H1 (cell line): Measurements from ENCODE around the gene MPC1.

Experiments used
- ATF2 ChIP-seq: IDR thresholded peaks from 2 replicates; pipeline ENCODE4 v1.6.1; 2012; ENCODE audit warnings: low read length, inconsistent platforms
- CREB1 ChIP-seq: IDR thresholded peaks from 2 replicates; pipeline ENCODE4 v1.6.1; 2012; ENCODE audit warnings: inconsistent platforms
- EP300 ChIP-seq, 2 experiments: IDR thresholded peaks; 1 replicate in 1 of 2; 2 replicates in 1 of 2; pipeline ENCODE4 v1.6.1; 2011 to 2012; ENCODE audit warnings: low read depth in 2 of 2, low read length in 2 of 2, mild to moderate bottlenecking in 2 of 2, borderline replicate concordance in 1 of 2, inconsistent platforms in 1 of 2, moderate library complexity in 1 of 2
- EZH2 ChIP-seq: fragments of 200-600 bp; sonication (generic); IDR thresholded peaks from 2 replicates; pipeline ENCODE4 v1.7.1; 2012; ENCODE audit warnings: low read depth, mild to moderate bottlenecking, moderate library complexity, low read length, inconsistent platforms; ENCODE audit not compliant: severe bottlenecking
- GTF2F1 ChIP-seq: IDR thresholded peaks from 2 replicates; pipeline ENCODE4 v1.6.1; 2012; ENCODE audit warnings: low read depth, low read length, improper control_type of control experiment, borderline replicate concordance
- HDAC2 ChIP-seq, 2 experiments: fragments of 300-600 bp in 1 of 2; sonication (generic) in 1 of 2; IDR thresholded peaks; 2 replicates each; pipeline ENCODE4 v1.6.1; 2011 to 2012; ENCODE audit warnings: low read depth in 2 of 2, low read length in 2 of 2, mild to moderate bottlenecking in 2 of 2, moderate library complexity in 2 of 2, borderline replicate concordance in 1 of 2, inconsistent platforms in 1 of 2
- JUND ChIP-seq: IDR thresholded peaks from 2 replicates; pipeline ENCODE4 v1.6.1; 2011; ENCODE audit warnings: mild to moderate bottlenecking, improper control_type of control experiment, low read length
- POLR2A ChIP-seq, 2 experiments: IDR thresholded peaks; 1 replicate in 1 of 2; 2 replicates in 1 of 2; pipeline ENCODE4 v1.6.1; 2011; ENCODE audit warnings: low read depth in 2 of 2, low read length in 2 of 2, mild to moderate bottlenecking in 2 of 2; ENCODE audit errors: control extremely low read depth in 1 of 2
- POLR2AphosphoS5 ChIP-seq: IDR thresholded peaks from 2 replicates; pipeline ENCODE4 v1.6.1; 2011; ENCODE audit warnings: low read depth, low read length
- SAP30 ChIP-seq: fragments of 300-600 bp; sonication (generic); IDR thresholded peaks from 2 replicates; pipeline ENCODE4 v1.7.1; 2012; ENCODE audit warnings: low read length, moderate library complexity, mild to moderate bottlenecking, inconsistent platforms; ENCODE audit not compliant: insufficient read depth, insufficient replicate concordance
- TEAD4 ChIP-seq: IDR thresholded peaks from 2 replicates; pipeline ENCODE4 v1.6.1; 2012; ENCODE audit warnings: low read depth, low read length, inconsistent platforms, mixed read lengths
- TF ChIP-seq, protein P1 (sequence below), 3 experiments: IDR thresholded peaks; 1 replicate in 2 of 3; 2 replicates in 1 of 3; pipeline versions ENCODE4 v1.5.1 to v1.6.1; 2011; ENCODE audit warnings: low read length in 3 of 3, mild to moderate bottlenecking in 3 of 3, inconsistent platforms in 2 of 3, low read depth in 1 of 3, moderate library complexity in 1 of 3; ENCODE audit not compliant: insufficient read depth in 1 of 3; ENCODE audit errors: control extremely low read depth in 1 of 3

GRCh38 chr6:166355552-166355951, 27.2 kb downstream of the MPC1 start:
- TF ChIP-seq, protein P1, sequence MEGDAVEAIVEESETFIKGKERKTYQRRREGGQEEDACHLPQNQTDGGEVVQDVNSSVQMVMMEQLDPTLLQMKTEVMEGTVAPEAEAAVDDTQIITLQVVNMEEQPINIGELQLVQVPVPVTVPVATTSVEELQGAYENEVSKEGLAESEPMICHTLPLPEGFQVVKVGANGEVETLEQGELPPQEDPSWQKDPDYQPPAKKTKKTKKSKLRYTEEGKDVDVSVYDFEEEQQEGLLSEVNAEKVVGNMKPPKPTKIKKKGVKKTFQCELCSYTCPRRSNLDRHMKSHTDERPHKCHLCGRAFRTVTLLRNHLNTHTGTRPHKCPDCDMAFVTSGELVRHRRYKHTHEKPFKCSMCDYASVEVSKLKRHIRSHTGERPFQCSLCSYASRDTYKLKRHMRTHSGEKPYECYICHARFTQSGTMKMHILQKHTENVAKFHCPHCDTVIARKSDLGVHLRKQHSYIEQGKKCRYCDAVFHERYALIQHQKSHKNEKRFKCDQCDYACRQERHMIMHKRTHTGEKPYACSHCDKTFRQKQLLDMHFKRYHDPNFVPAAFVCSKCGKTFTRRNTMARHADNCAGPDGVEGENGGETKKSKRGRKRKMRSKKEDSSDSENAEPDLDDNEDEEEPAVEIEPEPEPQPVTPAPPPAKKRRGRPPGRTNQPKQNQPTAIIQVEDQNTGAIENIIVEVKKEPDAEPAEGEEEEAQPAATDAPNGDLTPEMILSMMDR (IDR thresholded peaks at IDR 0.05; ENCODE audit: control extremely low read depth in 1 of 3, insufficient read depth in 1 of 3, low read depth in 1 of 3, low read length in 3 of 3): no peak
- TF ChIP-seq HDAC2 (IDR thresholded peaks at IDR 0.05; ENCODE audit: borderline replicate concordance in 1 of 2, low read depth in 2 of 2, low read length in 2 of 2) (no peak), SAP30 (no peak), EZH2 (no peak), CREB1 (no peak), POLR2A (IDR thresholded peaks at IDR 0.05; ENCODE audit: control extremely low read depth in 1 of 2, low read depth in 2 of 2, low read length in 2 of 2) (no peak), POLR2AphosphoS5 (no peak), GTF2F1 (no peak), TEAD4 (no peak), EP300 (IDR thresholded peaks at IDR 0.05; ENCODE audit: borderline replicate concordance in 1 of 2, low read depth in 2 of 2, low read length in 2 of 2) (no peak), ATF2 (no peak), JUND (no peak)
